Measurements from ENCODE around the gene CEBPA. TPM values are rescaled to one million over a fixed set of nuclear protein-coding genes. Genes with fewer than 3 reads are reported as not detected.

CEBPA gene
- total RNA-seq, 1 donor from 2014 or later = 0.51 TPM

DNA sequence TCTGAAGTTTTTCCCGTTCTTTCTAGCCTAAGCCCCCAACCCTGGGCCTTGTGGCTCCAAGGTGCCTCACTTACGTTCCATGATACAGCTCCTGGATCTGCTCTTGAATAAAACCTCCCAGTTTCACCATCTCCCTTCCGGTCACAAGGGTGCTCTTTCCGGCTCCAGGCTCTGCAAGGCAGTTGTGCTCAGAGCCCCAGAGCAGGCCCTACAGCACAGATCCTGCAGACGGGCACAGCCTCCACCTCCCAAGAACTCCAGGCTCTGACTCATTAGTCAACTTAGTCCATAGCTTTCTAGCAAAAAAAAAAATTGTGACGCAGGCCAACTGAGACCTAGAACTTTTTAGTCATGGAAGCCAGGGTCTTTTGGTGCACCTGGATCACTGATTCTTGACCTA is 42.8 kb downstream of the CEBPA start:
- Mint-ChIP-seq H3K9me3 (peaks cover 6% of the 10 kb centered on the region), H3K27me3 (peaks cover 22% of the 10 kb centered on the region), H3K4me1 (peaks cover 14% of the 10 kb centered on the region), H3K4me3 (no peak overlapping the region), H3K27ac (no peak overlapping the region), H3K36me3 (ENCODE audit: low read depth) (no peaks in the 10 kb centered on the region)
- intact Hi-C loops (cut with micrococcal nuclease) = no loop called here
- POLR2A ChIA-PET = no interaction called here
- DNase-seq (no peak), ATAC-seq (ENCODE audit: low read depth) (no peak)
- CTCF ChIA-PET = no interaction called here
- TF ChIP-seq, protein P1, sequence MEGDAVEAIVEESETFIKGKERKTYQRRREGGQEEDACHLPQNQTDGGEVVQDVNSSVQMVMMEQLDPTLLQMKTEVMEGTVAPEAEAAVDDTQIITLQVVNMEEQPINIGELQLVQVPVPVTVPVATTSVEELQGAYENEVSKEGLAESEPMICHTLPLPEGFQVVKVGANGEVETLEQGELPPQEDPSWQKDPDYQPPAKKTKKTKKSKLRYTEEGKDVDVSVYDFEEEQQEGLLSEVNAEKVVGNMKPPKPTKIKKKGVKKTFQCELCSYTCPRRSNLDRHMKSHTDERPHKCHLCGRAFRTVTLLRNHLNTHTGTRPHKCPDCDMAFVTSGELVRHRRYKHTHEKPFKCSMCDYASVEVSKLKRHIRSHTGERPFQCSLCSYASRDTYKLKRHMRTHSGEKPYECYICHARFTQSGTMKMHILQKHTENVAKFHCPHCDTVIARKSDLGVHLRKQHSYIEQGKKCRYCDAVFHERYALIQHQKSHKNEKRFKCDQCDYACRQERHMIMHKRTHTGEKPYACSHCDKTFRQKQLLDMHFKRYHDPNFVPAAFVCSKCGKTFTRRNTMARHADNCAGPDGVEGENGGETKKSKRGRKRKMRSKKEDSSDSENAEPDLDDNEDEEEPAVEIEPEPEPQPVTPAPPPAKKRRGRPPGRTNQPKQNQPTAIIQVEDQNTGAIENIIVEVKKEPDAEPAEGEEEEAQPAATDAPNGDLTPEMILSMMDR (IDR thresholded peaks at IDR 0.05) = no peak

DNA sequence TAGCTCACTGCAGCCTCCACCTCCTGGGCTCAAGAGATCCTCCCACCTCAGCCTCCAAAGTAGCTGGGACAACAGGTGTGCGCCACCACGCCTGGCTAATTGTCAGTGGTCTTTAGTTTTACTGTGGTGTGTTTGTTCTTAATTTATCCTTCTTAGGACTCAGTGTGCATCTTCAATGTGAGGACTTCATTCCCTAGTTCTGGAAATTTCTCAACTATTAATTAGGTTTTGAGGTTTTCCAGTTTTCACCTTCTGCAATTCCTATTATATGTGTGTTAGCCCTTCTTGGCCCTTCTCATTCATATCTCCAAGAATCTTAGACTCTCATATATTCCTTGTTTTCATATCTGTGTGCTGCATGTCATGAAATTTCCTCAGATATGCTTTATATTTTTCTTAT is 44.5 kb downstream of the CEBPA start:
- POLR2A ChIA-PET = interaction anchor here (0.7 kb wide), 1 partner anchor 588 kb away, joined by 14 read pairs; no protein-coding TSS in a partner anchor
- Mint-ChIP-seq H3K4me1 (peaks cover 14% of the 10 kb centered on the region), H3K4me3 (no peak overlapping the region), H3K27ac (no peak overlapping the region), H3K27me3 (peaks cover 18% of the 10 kb centered on the region), H3K36me3 (ENCODE audit: low read depth) (no peaks in the 10 kb centered on the region), H3K9me3 (peaks cover 6% of the 10 kb centered on the region)
- no peak for DNase-seq
- CTCF ChIA-PET = no interaction called here
- no peak for ATAC-seq (ENCODE audit: low read depth)
- intact Hi-C loops (cut with micrococcal nuclease) = no loop called here
- TF ChIP-seq, protein P1 (IDR thresholded peaks at IDR 0.05) = no peak

DNA sequence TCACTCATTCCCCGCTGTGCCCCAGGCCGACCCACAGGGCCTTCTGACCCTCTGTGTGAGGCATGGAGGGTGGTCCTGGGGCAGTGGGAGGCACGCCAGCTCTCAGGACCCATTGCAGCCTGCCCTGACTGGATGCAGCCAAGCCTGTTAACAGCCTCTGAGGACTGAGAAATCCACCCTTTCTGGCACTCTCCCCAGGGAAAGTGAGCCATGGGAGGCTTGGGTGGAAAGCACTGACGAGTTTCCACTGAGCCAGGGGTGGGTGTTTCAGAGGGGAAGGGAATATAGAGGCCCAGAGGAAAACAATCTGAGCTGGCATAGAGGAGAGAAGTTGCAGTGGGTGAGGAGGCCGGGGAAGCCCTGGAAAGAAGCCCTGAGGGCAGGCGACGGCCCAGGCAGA is 46.1 kb downstream of the CEBPA start:
- CTCF ChIA-PET = no interaction called here

DNA sequence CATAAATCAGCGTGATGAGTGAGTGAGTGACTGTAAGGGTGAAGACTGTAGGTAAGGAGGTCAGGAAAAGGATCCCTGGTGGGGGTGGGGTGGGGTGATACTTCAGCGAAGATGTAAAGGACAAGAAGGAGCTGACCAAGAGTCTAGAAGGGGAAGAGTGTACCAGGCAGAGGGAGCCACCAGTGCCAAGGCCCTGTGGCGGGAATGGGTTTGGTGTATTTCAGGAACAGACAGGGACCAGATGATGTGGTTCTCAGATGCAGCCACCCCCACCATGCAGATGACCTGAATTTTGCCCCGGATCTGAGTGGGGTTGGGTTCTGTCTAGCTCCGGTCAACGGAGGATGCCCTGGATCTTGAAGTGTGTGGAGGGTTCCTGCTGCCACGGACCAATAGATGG is 46.6 kb downstream of the CEBPA start:
- ChIA-PET POLR2A (no interaction called here), CTCF (no interaction called here)
- Mint-ChIP-seq H3K27ac (no peak overlapping the region), H3K4me1 (peaks cover 3% of the 10 kb centered on the region), H3K36me3 (ENCODE audit: low read depth) (no peaks in the 10 kb centered on the region), H3K9me3 (peaks cover 6% of the 10 kb centered on the region), H3K27me3 (peaks cover 11% of the 10 kb centered on the region), H3K4me3 (no peak overlapping the region)
- DNase-seq (no peak), ATAC-seq (ENCODE audit: low read depth) (no peak)
- TF ChIP-seq, protein P1 (IDR thresholded peaks at IDR 0.05) = no peak
- intact Hi-C loops (cut with micrococcal nuclease) = no loop called here

More for the DNA sequence above, 46.1 kb downstream of the CEBPA start:
- peaks cover 8% of the 10 kb centered on the region for H3K4me1 Mint-ChIP-seq
- no peak for ATAC-seq (ENCODE audit: low read depth)
- peaks cover 11% of the 10 kb centered on the region for H3K27me3 Mint-ChIP-seq
- peaks cover 6% of the 10 kb centered on the region for H3K9me3 Mint-ChIP-seq
- no peaks in the 10 kb centered on the region for H3K36me3 Mint-ChIP-seq (ENCODE audit: low read depth)
- no peak overlapping the region for H3K4me3 Mint-ChIP-seq
- no peak for DNase-seq
- TF ChIP-seq, protein P1 (IDR thresholded peaks at IDR 0.05) = no peak
- POLR2A ChIA-PET = no interaction called here
- H3K27ac Mint-ChIP-seq = no peak overlapping the region
- intact Hi-C loops (cut with micrococcal nuclease) = no loop called here

DNA sequence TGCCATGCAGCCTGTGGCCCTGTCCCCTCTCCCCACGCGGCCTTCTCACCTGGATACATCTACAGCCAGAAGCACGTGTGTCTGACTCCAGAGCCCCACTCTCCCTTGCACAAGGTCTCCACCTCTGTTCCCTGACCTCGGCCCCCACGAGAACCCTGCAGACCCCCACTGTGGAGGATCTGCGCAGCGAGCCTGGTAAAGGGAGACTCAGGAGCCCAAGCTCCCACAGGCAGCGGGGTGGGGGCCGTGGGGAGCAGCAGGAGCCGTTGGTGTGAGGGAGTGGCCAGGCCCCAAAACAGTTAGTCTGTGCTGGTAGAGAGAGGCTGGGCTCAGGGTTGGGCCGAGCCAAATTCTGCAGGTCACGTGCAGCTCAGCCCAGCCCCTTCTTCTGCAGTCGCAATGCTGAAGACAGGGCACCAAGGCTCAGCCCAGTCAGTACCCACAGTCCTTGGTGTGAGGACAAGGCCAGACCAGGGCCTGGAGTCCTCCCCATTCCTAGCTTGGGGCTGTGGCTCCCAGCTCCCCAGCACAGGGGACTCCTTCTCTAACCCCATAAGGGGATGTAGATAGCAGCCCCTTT is 48.0 kb downstream of the CEBPA start:
- POLR2A ChIA-PET = no interaction called here

More for the DNA sequence above, 48.0 kb downstream of the CEBPA start:
- Mint-ChIP-seq H3K9me3 (peaks cover 6% of the 10 kb centered on the region), H3K4me3 (no peak overlapping the region), H3K27ac (no peak overlapping the region), H3K36me3 (ENCODE audit: low read depth) (no peaks in the 10 kb centered on the region), H3K27me3 (peaks cover 7% of the 10 kb centered on the region), H3K4me1 (no peaks in the 10 kb centered on the region)
- CTCF ChIA-PET = no interaction called here
- intact Hi-C loops (cut with micrococcal nuclease) = no loop called here
- ATAC-seq (ENCODE audit: low read depth) = no peak
- DNase-seq = no peak
- TF ChIP-seq, protein P1 (IDR thresholded peaks at IDR 0.05) = no peak

Measured in activated B cell treated with CpG ODN at 0.5 μM for 24 hours (primary cell).